HG03045 (cell line): ENCODE measurements around the gene LRP1-AS.
A peak's percentile ranks its signal among the peaks of the same experiment; 100 is the strongest.

ENCODE experiments used
- ATAC-seq: cut with Tn5 transposase; IDR thresholded peaks from one replicate; pipeline ENCODE4 v1.9.1; 2021; ENCODE audit warnings: mild to moderate bottlenecking, moderate library complexity; ENCODE audit not compliant: unreplicated experiment

LRP1-AS gene

GRCh38 chr12:57146961-57147944, at the start of gene LRP1-AS:
TSS of gene LRP1-AS (minus strand) at chr12:57147619.
- ATAC-seq = no peak

GRCh38 chr12:57196956-57197355, 49.5 kb upstream of the LRP1-AS start:
- ATAC-seq = no peak

GRCh38 chr12:57196439-57196838, 49.0 kb upstream of the LRP1-AS start:
- ATAC-seq = no peak

GRCh38 chr12:57195611-57196371, 48.4 kb upstream of the LRP1-AS start:
- no peak for ATAC-seq

DNA sequence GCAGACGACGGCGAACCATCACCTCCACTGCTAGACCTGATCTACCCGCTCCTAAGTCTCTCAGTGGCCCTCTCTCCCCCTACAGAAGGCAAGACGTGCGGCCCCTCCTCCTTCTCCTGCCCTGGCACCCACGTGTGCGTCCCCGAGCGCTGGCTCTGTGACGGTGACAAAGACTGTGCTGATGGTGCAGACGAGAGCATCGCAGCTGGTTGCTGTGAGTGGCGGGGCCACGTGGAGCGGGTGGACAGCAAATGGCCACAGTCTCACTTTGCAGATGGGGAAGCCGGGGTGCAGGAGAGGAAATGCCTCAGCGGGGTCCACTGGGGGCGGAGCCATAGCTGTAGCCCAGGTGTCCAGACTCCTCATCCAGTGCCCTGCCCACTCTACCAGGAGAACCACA, 47.8 kb upstream of the LRP1-AS start:
- ATAC-seq = no peak

- ATAC-seq = no peak
These were observed 46.8 kb upstream of the LRP1-AS start for GRCh38 chr12:57194253-57194652.

- no peak for ATAC-seq
These were observed 46.4 kb upstream of the LRP1-AS start for GRCh38 chr12:57193706-57194245.

GRCh38 chr12:57192920-57193319, 45.5 kb upstream of the LRP1-AS start:
- ATAC-seq = no peak

DNA sequence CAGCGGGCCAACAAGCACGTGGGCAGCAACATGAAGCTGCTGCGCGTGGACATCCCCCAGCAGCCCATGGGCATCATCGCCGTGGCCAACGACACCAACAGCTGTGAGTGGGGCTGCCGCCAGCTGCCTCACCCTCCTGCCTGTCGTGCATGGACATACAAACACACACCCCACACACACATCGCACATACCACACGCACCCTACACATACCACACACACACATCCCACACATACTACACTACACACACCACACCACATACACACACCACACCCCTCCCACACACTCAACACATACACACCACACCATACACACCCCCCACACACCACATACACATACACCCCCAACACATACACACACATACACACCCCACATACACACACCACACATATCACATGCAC, 44.0 kb upstream of the LRP1-AS start:
- ATAC-seq = no peak

DNA sequence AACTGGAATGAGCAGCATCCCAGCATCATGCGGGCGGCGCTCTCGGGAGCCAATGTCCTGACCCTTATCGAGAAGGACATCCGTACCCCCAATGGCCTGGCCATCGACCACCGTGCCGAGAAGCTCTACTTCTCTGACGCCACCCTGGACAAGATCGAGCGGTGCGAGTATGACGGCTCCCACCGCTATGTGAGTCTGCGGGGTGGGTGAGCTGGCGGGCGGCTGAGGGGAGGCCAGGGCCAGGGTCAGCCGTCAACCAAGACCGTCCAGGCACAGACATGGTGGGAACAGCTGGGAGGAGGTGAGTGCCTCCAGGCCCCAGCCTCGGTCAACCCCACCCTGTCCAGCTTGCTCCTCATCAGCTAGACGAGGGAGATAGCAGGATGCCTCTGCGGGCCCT, 43.4 kb upstream of the LRP1-AS start:
- no peak for ATAC-seq

- no peak for ATAC-seq
These were observed 42.6 kb upstream of the LRP1-AS start for GRCh38 chr12:57190037-57190436.

GRCh38 chr12:57188090-57188425, 40.6 kb upstream of the LRP1-AS start:
- ATAC-seq = no peak

- ATAC-seq = no peak
These were observed 40.0 kb upstream of the LRP1-AS start for GRCh38 chr12:57187222-57188089.

DNA sequence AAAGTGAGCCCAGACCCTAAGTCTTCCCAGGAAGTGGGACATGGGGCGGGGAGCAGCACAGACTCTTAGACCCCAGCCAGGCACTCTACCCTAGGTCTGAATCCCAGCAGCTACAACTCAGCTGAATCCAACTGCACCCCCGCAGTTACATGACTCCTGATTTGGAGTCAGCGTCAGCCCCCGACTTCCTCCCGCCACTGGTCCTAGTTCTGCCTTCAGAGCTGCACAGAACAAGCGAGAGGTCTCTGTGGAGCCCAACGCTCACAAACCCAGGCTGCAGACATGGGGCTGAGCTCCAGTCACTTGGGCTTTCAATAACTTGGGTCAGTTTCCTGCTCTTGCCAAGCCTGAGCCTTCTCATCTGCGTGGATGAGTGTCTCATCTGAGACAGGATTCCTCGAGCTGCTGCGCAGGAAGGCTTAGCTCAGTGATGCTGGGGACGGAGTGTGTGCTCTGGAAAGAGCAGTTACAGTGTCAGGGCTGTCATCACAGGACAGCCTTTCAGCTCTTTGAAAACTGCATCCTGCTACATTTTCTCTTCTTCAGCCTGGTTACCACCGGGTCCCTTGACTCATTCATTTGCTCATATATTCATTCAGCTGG, 38.6 kb upstream of the LRP1-AS start:
- no peak for ATAC-seq

DNA sequence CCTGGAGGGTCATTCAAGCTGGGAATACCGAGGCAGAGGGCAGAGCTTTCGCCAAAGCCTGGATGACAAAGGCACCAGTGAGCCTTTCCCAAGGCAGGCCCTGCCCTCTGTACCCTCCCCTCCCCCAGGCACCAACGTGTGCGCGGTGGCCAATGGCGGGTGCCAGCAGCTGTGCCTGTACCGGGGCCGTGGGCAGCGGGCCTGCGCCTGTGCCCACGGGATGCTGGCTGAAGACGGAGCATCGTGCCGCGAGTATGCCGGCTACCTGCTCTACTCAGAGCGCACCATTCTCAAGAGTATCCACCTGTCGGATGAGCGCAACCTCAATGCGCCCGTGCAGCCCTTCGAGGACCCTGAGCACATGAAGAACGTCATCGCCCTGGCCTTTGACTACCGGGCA, 38.0 kb upstream of the LRP1-AS start:
- ATAC-seq = no peak

GRCh38 chr12:57183939-57184725, 36.7 kb upstream of the LRP1-AS start:
- no peak for ATAC-seq

DNA sequence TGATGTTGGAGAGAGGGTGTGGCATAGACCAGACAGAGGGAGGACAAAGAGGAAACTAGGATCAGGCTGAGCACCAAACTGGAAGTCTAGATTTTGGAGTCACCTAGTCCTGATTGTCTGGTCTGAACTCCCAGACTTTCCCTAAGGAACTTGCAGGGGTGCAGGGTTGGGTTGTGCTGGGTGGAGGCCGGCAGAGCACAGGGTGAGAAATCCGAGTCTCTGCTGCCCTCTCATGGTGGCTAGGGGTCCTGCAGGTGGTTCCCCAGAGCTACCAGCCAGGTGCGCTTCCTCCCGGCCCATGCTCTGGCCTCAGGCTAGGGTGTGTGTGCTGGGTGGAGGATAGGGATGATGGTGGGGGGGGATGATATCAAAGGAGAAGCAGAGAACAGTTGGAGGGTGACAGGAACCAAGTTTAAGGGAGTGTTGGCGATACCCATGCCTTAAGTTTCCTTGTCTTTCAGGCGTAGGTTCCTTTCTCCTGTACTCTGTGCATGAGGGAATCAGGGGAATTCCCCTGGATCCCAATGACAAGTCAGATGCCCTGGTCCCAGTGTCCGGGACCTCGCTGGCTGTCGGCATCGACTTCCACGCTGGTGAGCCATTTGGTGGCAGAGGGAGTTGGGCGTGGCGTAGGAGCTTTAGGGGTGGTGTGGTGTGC, 35.6 kb upstream of the LRP1-AS start:
- ATAC-seq = peak; percentile 80

DNA sequence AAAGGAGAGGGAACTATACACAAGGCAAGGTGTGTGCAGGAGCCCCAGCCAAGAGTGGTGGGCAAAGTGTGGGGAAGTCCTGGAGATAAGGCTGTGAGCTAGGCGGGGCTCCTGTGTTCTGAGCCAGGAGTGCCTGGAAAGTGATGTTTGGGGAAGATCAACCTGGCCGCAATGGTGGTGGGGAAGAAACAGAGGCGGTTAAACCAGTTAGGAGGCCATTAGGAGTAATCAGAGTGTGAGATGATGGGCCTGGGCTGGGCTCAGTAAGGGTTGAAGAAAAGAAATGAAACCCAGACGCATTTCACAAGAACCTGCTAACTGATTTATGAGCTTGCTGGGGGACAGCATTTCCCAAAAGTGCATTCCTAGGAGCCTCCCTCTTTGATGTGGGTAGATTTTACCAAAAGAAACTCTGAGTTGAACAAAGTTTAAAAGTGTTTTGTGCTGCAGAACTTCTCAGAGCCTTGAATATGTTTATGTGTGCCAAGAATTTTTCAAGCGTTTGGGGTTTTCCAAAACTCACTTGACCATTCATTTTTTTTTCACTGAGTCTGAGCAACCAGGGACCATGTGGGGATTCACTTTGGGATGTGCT, 34.2 kb upstream of the LRP1-AS start:
- ATAC-seq = no peak

GRCh38 chr12:57181072-57181471, 33.7 kb upstream of the LRP1-AS start:
- no peak for ATAC-seq
